ENCODE measurements around the gene CEP170.
A peak's percentile ranks its signal among the peaks of the same experiment; 100 is the strongest.
"Not testable (repeated sequence)": the region's sequence is repeated elsewhere in the genome, so short reads cannot be mapped to it uniquely, and the experiment has no call there.

Gene CEP170

DNA sequence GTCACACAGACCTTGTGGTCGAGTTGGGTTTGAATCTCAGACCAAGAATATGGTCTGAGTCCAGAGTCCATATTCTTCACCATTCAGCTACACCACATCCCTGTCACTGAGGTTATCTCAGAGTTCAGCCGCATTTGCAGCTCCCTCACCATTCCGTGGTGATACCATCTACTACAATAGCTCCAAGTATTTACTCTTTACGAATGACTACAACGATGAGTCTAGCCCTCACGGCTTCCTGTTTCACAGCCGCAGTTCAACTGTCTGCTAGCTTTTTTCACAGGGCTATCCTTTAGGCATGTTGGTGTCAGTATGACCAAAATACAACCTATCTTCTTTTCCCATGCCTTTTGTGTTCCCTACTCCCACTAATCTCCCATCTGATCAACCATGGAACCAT lies 104.2 kb downstream of the CEP170 start:
- not testable (repeated sequence) for DNase-seq

DNA sequence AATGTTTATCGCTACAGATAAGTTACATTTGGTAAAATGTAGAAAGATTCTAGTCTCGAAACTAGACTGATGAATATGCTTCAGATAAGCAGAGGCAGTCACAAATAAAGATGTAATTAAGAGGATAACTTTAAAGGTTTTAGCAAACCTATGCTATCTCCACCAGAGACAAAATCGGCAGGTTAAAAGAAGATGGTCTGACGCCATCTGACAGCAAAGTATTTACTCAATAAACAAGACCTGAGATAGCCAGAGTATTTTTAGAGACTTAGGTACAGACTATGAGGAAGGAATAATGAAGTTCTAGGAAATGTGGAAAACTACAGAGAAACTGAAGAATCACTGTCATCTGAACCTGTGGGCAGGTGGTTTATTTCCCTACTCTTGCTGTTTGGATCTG lies 106.0 kb downstream of the CEP170 start:
- not testable (repeated sequence) for DNase-seq

DNA sequence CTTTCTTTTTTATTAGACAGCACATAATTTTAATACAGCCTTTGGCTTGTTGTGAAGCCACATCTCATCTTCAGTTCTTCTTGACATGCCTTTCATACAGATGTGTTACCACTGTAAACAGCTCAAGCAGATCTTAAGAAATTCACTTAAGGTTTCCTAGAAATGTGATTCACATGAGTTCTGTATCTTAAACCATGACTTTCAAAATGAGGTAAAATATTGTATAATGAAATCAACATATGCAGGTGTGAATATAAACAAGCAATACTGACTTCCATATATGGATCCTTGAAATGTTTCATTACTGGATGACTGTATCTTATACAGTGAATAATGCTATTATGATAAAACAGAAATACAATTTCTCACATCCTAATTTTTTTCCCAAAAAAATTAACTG lies 107.7 kb downstream of the CEP170 start:
- not testable (repeated sequence) for DNase-seq

DNA sequence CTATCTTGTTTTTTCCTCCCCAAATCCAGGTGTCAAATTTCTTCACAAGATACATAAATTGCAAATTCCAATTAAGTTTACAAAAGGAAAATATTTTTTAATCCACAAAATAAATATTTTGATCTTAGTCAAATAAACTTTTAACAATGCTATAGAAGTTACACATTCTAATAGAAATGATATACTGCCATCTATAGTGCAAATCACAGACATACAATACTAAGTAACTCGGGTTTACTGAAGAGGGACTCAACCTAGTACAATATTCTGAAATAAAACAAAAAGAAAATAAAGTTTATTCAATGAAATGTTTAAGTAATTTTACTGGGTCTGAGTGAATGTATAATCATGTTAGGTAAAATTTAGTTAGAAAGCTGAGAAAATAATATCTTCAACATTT lies 114.6 kb downstream of the CEP170 start:
- DNase-seq, result not testable (repeated sequence)

DNA sequence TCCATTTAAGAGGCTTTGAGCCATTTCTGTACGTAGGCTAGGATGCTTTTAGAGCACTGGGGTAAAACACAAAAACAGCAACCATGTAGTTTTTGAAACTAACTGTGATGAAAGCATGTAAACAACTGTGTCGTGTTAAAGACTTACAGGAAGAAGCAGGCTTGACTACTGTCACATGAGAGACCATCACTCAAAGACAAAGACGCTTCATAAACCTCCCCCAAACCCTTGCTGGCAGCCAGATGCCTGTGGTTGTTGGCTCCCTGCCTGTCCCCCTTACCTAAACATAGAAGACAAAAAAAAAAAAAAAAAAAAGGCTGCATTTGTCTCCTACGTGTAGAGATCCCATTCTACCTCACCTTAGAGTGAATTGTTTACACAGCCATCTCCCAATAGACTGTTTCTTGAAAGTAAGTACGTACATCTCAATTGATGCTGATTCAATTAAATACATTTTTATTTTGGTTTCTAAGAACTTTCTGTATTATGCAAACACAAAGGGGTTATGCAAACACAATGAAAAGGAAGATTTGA lies 132.1 kb downstream of the CEP170 start:
- peak; percentile 22 for DNase-seq

DNA sequence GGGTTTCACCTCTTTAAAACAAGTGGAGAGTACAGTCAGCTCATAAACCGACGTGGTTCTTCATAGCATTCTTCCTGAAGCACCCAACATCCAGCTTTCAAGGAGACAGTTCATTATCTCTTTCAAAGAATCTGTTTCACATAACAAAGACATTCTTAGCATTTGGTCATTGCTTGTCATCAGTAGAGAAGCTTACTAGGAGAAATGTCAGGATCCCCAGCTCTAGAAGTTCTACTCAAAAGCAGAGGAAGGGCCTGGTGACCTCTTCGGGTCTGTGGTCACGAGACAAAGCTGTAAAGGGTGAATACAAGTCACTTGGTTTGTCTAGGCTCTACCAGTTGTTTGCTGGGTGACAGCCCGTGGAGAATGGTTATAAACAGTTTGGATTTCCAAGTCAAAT lies 133.1 kb downstream of the CEP170 start:
- DNase-seq, result not testable (repeated sequence)

DNA sequence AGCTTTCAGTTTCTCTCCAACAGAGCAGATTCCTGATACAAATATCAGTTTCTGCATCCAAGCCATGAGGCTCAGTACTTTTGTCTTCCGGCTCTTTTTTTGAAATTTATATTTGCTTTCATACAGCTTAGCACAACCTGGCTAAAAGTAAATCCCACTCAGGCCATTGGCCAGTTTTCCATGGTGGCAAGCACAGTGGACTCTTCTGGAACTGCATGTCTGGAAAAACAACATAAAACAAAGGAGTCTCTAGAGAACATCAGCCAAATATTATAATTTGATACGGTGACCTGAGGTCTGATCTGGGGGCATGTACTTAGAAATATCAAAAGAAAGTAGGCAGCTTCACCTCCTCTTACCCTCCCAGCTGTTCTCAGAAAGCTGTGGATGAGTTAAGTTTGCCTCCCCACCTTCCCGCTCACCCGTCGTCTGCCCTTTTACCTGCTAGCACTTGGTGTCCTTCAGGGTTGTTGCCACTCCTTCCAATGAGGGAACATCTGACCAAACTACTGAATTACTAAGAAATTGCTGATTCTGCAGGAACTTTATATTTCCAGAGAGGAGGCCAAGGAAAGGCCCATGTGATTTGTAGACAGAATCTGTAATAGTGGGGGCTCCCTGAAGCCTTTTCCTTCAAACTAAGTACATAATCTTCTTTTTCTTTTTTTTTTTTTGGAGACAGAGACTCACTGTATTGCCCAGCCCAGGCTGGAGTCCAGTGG lies 136.3 kb downstream of the CEP170 start:
- not testable (repeated sequence) for DNase-seq

DNA sequence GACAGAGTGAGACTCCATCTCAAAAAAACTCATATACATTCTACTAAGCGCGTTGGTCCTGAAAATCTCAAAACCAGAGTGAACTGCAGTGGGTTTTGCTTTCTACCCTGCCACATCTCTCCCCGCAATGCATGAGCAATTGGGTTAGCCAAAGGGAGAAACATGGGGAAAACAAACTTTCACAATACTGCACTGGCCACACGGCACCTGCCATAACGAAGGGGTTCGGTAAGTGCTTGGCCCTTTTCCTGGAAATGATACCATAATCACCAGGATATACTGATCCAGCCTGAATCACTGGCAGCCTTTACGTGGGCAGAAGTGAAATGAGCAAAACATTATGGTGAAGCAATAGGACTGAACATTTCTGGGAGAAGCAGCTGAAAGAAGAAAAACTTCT lies 138.9 kb downstream of the CEP170 start:
- not testable (repeated sequence) for DNase-seq

DNA sequence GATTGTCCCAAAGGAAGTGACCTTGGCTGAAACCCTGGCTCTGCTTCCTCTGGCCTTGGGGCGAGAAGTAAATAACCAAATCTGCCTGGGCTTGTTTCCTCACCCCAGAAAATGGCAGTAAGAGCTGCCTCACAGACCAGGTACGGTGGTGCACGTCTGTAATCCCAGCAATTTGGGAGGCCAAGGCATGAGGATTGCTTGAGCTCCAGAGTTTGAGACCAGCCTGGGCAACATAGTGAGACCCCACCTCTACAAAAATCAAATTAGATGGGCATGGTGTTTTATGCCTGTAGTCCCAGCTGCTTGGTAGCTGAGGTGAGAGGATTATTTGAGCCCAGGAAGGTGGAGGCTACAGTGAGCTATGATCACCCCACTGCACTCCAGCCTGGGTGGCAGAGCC lies 140.3 kb downstream of the CEP170 start:
- not testable (repeated sequence) for DNase-seq

DNA sequence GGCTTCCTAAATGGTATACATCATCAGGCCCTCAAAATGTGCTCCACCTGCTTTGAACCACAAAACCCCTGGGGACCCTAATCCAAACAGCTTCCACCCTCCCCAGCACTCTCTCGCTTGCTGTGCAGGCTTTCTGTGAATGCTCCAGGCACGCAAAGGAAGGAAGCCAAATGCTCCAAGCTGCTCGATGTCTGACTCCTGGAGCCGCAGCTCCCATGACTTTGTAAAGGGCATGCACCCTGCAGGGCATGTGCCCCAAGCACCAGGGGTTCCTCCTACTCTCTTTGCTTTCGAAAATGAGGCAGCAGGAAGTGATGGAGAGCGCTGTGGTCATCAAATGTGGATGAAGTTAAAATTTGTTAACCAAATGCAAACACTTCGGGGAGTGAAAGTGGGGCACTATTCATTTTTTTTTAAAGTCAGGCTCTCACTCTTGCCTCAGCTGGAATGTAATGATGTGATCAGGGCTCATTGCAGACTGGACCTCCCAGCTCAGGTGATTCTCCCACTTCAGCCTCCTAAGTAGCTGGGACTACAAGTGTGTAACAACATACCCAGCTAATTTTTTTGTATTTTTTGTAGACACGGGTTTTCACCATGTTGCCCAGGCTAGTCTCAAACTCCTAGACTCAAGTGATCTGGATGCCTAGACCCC lies 140.9 kb downstream of the CEP170 start:
- DNase-seq, result peak; percentile 79

DNA sequence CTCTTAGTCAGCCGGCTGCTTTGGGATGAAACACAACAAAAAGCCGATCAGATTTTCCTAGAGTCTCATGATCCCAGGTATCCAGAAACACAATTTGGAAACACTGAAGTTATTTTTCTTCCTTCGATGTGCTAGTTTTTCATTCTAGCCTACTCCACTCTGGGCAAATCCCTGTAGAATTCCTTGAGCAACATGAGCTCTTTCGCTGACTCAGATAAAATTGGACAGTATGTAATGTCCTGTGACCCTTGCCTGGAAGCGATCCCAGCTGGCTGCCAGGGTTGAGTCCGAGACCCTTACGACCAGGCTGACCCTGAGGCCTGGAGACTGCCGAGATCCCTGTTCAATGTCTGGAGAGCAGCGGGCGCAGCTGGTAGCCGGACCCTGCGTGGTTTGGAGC lies 147.9 kb downstream of the CEP170 start:
- not testable (repeated sequence) for DNase-seq

DNA sequence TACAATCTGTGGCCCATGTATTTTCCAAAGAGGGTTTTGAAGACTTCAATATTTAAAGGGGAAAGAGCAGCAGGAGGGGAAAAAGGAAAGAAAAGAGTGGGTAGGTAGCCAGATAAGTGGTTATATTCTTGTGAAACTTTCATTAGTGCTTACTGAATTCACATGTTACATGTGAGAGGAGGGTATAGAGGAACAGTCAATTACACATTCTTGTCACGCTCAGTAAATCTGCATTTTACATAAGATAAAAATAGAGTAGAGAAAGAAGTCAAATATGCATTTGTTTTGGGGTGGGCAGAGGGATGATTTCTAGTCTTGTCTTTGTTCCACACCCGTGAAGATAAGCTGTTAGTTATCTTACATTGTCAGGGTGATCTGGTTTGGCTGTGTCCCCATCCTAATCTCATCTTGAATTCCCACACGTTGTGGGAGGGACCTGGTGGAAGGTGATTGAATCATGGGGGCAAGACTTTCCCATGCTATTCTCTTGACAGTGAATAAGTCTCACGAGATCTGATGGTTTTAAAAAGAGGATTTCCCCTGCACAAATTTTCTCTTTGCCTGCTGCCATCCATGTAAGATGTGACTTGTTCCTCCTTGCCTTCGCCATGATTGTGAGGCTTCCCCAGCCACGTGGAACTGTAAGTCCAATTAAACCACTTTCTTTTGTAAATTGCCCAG lies 149.3 kb downstream of the CEP170 start:
- DNase-seq, result not testable (repeated sequence)

DNA sequence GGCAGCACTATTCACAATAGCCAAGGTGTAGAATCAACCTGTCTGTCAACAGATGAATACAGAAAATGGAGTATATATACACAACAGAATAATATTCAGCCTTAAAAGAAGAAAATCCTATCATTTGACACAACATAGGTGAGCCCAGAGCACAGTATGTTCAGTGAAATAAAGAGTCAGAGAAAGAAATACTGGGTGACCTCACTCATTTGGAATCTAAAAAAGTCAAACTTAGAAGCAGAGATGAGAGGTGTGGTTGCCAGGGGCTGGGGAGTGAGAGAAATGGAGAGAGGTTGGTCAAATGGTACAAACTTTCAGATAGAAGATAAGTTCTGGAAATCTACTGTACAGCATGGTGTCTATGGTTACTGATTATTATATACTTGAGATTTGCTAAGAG lies 150.0 kb downstream of the CEP170 start:
- DNase-seq, result not testable (repeated sequence)

DNA sequence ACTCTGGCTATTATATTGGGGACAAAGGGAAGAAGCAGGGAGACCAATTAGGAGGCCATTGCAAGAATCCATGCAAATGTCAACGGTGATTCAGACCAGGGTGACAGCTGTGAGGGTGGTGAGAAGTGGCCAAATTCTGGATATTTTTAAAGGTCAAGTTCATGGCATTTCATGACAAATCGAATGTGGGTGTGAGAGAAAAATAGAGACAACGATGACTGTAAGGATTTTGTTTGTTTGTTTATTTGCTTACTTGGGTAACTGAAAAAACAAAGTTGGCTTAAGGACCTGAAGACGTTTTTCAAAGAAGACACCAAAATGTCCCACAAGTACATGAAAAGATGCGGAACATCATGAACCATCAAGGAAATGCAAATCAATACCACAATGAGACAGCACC lies 150.6 kb downstream of the CEP170 start:
- not testable (repeated sequence) for DNase-seq

DNA sequence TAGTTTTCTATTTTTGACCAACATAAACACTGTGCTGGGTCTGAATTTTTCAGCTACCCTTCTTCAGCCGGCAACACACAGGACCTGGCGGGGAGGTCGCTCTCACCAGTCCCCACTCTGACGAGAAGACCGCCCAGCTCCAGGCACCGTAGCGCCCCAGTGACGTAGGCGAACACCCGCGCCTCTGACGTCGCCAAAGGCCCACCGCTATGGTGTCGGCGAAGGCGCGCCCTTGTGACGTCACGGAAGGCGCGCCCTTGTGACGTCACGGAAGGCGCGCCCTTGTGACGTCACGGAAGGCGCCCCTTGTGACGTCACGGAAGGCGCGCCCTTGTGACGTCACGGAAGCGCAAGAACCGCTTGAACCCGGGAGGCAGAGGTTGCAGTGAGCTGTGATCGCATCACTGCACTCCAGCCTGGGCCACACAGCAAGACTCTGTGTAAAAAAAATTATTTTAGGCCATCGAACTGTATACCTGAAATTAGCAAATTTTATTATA lies 153.5 kb downstream of the CEP170 start:
- DNase-seq, result peak; percentile 39

DNA sequence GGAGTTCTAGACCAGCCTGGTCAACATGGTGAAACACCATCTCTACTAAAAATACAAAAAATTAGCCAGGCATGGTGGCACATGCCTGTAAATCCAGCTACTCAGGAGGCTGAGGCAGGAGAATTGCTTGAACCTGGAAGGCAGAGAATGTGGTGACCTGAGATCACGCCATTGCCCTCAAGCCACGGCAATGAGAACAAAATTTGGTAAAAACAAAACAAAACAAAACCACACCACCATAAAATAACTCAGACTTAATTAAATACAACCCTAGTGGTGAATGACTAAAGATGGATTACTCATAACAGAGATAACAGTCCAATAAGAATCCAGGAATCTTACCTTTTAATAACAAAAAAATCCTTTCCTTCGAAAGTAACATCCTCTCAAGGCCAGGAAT lies 167.7 kb downstream of the CEP170 start:
- not testable (repeated sequence) for DNase-seq
